Loucy (cell line): ENCODE data around the gene BPIFB1.

Source experiments
- H2AFZ ChIP-seq: fragments of 200-600 bp; sonication (generic); 2 replicates; pipeline ENCODE4 v1.6.0; 2016; ENCODE audit warnings: antibody characterized with exemption, mild to moderate bottlenecking, low read length, moderate library complexity
- H3F3A ChIP-seq: fragments of 200-600 bp; 2 replicates; pipeline ENCODE4 v1.6.0; 2016; ENCODE audit warnings: antibody characterized with exemption, low read depth, mild to moderate bottlenecking
- H3K27me3 ChIP-seq: fragments of 200-600 bp; sonication (generic); 2 replicates; pipeline ENCODE4 v1.6.1; 2014; ENCODE audit warnings: low read length, mild to moderate bottlenecking; ENCODE audit not compliant: insufficient read depth, poor library complexity, severe bottlenecking
- H3K36me3 ChIP-seq: fragments of 200-600 bp; sonication (generic); 2 replicates; pipeline ENCODE4 v1.6.1; 2016; ENCODE audit warnings: low read length; ENCODE audit not compliant: insufficient read depth
- H3K4me1 ChIP-seq: fragments of 200-600 bp; sonication (generic); 2 replicates; pipeline ENCODE4 v1.5.1; 2014; ENCODE audit warnings: low read length, mild to moderate bottlenecking; ENCODE audit not compliant: insufficient read depth, poor library complexity, severe bottlenecking
- H3K4me2 ChIP-seq: fragments of 200-600 bp; sonication (generic); 2 replicates; pipeline ENCODE4 v1.6.0; 2014; ENCODE audit warnings: antibody characterized with exemption, low read length, low read depth, mild to moderate bottlenecking; ENCODE audit not compliant: poor library complexity, severe bottlenecking
- H3K4me3 ChIP-seq: fragments of 200-600 bp; sonication (generic); 2 replicates; pipeline ENCODE4 v1.5.1; 2014; ENCODE audit warnings: low read length, mild to moderate bottlenecking, mixed read lengths; ENCODE audit not compliant: poor library complexity, severe bottlenecking
- H3K79me2 ChIP-seq: fragments of 200-600 bp; sonication (generic); 2 replicates; pipeline ENCODE4 v1.6.1; 2014; ENCODE audit warnings: low read length; ENCODE audit not compliant: insufficient read depth
- H3K9ac ChIP-seq: fragments of 200-600 bp; sonication (generic); 2 replicates; pipeline ENCODE4 v1.6.0; 2014; ENCODE audit warnings: mild to moderate bottlenecking, low read depth, low read length, moderate library complexity; ENCODE audit not compliant: poor library complexity, severe bottlenecking
- H3K9me2 ChIP-seq: fragments of 200-600 bp; sonication (generic); replicated peaks from 2 replicates; pipeline ENCODE4 v1.6.1; 2016; ENCODE audit warnings: low read depth, low read length, mixed read lengths
- H3K9me3 ChIP-seq: fragments of 200-600 bp; sonication (generic); 2 replicates; pipeline ENCODE4 v1.6.1; 2014; ENCODE audit warnings: mild to moderate bottlenecking, antibody characterized with exemption, low read length, low read depth; ENCODE audit not compliant: insufficient read depth
- H4K20me1 ChIP-seq: fragments of 200-600 bp; sonication (generic); 2 replicates; pipeline ENCODE4 v1.6.0; 2014; ENCODE audit warnings: antibody characterized with exemption, low read length, mild to moderate bottlenecking; ENCODE audit not compliant: insufficient read depth, poor library complexity, severe bottlenecking
- EZH2phosphoT487 ChIP-seq: fragments of 200-600 bp; IDR thresholded peaks from 2 replicates; pipeline ENCODE4 v1.6.1; 2018; ENCODE audit warnings: antibody characterized with exemption, mild to moderate bottlenecking, moderate library complexity, borderline replicate concordance
- TF ChIP-seq, protein P1 (sequence below): fragments of 200-600 bp; sonication (generic); conservative IDR thresholded peaks from 2 replicates; pipeline ENCODE4 v1.5.1; 2014; ENCODE audit warnings: mild to moderate bottlenecking, antibody characterized with exemption, low read length

The BPIFB1 gene

DNA sequence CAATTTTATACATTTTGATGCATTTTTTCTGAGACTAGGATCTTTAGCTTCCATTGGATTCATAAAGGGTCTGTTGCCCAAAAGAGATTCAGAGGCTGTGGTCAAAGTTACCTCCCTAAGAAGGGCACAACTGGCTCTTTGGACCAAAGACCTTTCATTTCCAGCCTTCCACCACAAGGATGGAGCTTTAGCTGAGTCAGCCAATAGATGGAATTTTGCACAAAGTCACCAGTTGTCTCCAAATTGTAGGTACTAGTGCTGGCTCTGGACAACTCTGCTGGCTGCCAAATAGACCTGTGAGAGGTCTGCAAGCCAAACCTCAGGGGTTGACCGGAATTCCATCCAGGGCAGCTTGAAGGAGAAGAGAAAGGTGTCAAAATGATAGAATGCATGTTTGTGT is 46.7 kb upstream of the BPIFB1 start:
- Histone ChIP-seq H3K9me2 (no peaks in the 10 kb centered on the region), H4K20me1 (no peaks in the 10 kb centered on the region), H3K4me2 (no peak overlapping the region), H3K4me3 (no peak overlapping the region), H3K27me3 (no peaks in the 10 kb centered on the region), H3K9me3 (no peaks in the 10 kb centered on the region), H3K36me3 (no peaks in the 10 kb centered on the region), H3K79me2 (no peaks in the 10 kb centered on the region), H3K4me1 (no peaks in the 10 kb centered on the region), H2AFZ (no peak overlapping the region), H3F3A (no peaks in the 10 kb centered on the region), H3K9ac (no peak overlapping the region)
- TF ChIP-seq, protein P1, sequence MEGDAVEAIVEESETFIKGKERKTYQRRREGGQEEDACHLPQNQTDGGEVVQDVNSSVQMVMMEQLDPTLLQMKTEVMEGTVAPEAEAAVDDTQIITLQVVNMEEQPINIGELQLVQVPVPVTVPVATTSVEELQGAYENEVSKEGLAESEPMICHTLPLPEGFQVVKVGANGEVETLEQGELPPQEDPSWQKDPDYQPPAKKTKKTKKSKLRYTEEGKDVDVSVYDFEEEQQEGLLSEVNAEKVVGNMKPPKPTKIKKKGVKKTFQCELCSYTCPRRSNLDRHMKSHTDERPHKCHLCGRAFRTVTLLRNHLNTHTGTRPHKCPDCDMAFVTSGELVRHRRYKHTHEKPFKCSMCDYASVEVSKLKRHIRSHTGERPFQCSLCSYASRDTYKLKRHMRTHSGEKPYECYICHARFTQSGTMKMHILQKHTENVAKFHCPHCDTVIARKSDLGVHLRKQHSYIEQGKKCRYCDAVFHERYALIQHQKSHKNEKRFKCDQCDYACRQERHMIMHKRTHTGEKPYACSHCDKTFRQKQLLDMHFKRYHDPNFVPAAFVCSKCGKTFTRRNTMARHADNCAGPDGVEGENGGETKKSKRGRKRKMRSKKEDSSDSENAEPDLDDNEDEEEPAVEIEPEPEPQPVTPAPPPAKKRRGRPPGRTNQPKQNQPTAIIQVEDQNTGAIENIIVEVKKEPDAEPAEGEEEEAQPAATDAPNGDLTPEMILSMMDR: no peak
- TF ChIP-seq EZH2phosphoT487: no peak

DNA sequence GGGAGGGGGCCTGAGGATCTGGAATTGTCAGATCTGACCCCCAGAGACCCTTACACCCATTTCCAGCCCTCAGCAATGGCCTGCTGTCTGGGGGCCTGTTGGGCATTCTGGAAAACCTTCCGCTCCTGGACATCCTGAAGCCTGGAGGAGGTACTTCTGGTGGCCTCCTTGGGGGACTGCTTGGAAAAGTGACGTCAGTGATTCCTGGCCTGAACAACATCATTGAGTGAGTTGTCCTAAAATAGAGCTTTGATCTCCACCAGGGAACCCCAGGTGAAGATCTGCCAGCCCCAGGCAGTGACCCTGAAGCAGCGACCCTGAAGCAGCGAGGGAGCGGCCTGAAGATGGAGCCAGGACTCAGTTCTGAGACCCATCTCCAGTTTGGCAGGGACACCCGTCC is 45.0 kb upstream of the BPIFB1 start:
- Histone ChIP-seq H3K27me3 (no peaks in the 10 kb centered on the region), H3K9ac (no peak overlapping the region), H2AFZ (no peak overlapping the region), H3K4me2 (no peak overlapping the region), H3K9me2 (no peaks in the 10 kb centered on the region), H3K79me2 (no peaks in the 10 kb centered on the region), H3K36me3 (no peaks in the 10 kb centered on the region), H3K4me3 (no peak overlapping the region), H3K4me1 (no peaks in the 10 kb centered on the region), H3F3A (no peaks in the 10 kb centered on the region), H4K20me1 (no peaks in the 10 kb centered on the region), H3K9me3 (no peaks in the 10 kb centered on the region)
- TF ChIP-seq, protein P1: no peak
- TF ChIP-seq EZH2phosphoT487: no peak

DNA sequence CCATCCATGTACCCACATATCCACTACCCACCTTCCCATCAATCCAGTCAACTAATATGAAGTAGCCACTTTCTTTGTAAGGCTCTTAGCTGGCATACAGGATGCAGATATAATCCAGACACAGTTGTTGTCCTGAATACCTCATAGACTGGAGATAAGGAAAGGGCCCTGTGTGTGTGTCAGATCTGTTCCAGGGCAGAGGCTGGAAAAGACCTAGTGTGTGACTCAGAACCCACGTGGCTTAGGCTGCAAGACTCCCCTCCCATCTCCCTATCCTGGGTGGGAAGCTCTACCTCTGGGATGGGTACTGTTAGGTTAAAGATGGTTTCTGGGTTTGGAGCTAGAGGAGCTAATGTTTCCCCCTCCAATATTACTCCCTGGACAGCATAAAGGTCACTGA is 43.6 kb upstream of the BPIFB1 start:
- H3K4me2 ChIP-seq: no peak overlapping the region
- no peaks in the 10 kb centered on the region for H3K9me3 ChIP-seq
- H3K79me2 ChIP-seq: no peaks in the 10 kb centered on the region
- TF ChIP-seq EZH2phosphoT487: no peak
- TF ChIP-seq, protein P1: no peak
- no peak overlapping the region for H2AFZ ChIP-seq
- no peaks in the 10 kb centered on the region for H3K9me2 ChIP-seq
- H3K9ac ChIP-seq: no peak overlapping the region
- no peaks in the 10 kb centered on the region for H3K36me3 ChIP-seq
- no peaks in the 10 kb centered on the region for H3K27me3 ChIP-seq
- no peaks in the 10 kb centered on the region for H3K4me1 ChIP-seq
- H3F3A ChIP-seq: no peaks in the 10 kb centered on the region
- no peak overlapping the region for H3K4me3 ChIP-seq
- H4K20me1 ChIP-seq: no peaks in the 10 kb centered on the region
